HepG2 (cell line): ENCODE results near the gene SMYD1. TPM values are rescaled to one million over a fixed set of nuclear protein-coding genes. Genes with fewer than 3 reads are reported as not detected.

Experiments used
- ARHGAP35 ChIP-seq: sonication (generic); formaldehyde crosslinking; IDR thresholded peaks from 2 replicates; pipeline ENCODE4 v1.9.0; 2022; ENCODE audit warnings: mild to moderate bottlenecking, inconsistent platforms, moderate library complexity, missing genetic modification reagents, borderline replicate concordance
- CREB1 ChIP-seq, 2 experiments: fragments of 450-650 bp in 1 of 2; IDR thresholded peaks; 2 replicates each; pipeline ENCODE4 v1.6.1; 2016 to 2017; ENCODE audit warnings: control low read depth in 1 of 2, mild to moderate bottlenecking in 1 of 2, missing compliant biosample characterization in 1 of 2, missing genetic modification characterization in 1 of 2
- FOXC1 ChIP-seq: sonication (generic); formaldehyde crosslinking; IDR thresholded peaks from 2 replicates; pipeline ENCODE4 v1.8.0; 2022; ENCODE audit warnings: mild to moderate bottlenecking, missing genetic modification reagents, borderline replicate concordance
- GZF1 ChIP-seq: sonication (generic); formaldehyde crosslinking; IDR thresholded peaks from 2 replicates; pipeline ENCODE4 v1.5.1; 2020; ENCODE audit warnings: mild to moderate bottlenecking, missing genetic modification reagents
- HNRNPLL ChIP-seq: fragments of 200-400 bp; formaldehyde crosslinking; IDR thresholded peaks from 2 replicates; pipeline ENCODE4 v1.6.1; 2017; ENCODE audit warnings: mild to moderate bottlenecking, low read depth, low read length; ENCODE audit not compliant: poor library complexity, severe bottlenecking
- MAFF ChIP-seq: IDR thresholded peaks from 2 replicates; pipeline ENCODE4 v1.6.1; 2011; ENCODE audit warnings: low read depth, low read length, improper control_type of control experiment
- PCBP2 ChIP-seq: fragments of 200-400 bp; formaldehyde crosslinking; optimal IDR thresholded peaks from 2 replicates; pipeline ENCODE3; 2018; ENCODE audit warnings: low read length, low read depth; ENCODE audit not compliant: poor library complexity, severe bottlenecking
- RELA ChIP-seq: sonication (generic); formaldehyde crosslinking; IDR thresholded peaks from 2 replicates; pipeline ENCODE4 v1.4.0; 2020; ENCODE audit warnings: missing genetic modification reagents
- SNAPC2 ChIP-seq: sonication (generic); formaldehyde crosslinking; IDR thresholded peaks from 2 replicates; pipeline ENCODE4 v1.8.1; 2022; ENCODE audit warnings: mild to moderate bottlenecking, missing genetic modification reagents
- ZFYVE20 ChIP-seq: sonication (generic); formaldehyde crosslinking; IDR thresholded peaks from 2 replicates; pipeline ENCODE4 v1.8.0; 2023; ENCODE audit warnings: low read depth, mild to moderate bottlenecking, moderate library complexity, missing genetic modification reagents, borderline replicate concordance
- ZNF329 ChIP-seq: sonication (generic); formaldehyde crosslinking; IDR thresholded peaks from 2 replicates; pipeline ENCODE4 v1.9.0; 2021; ENCODE audit warnings: low read depth, mild to moderate bottlenecking, missing genetic modification reagents
- ZNF44 ChIP-seq: sonication (generic); formaldehyde crosslinking; IDR thresholded peaks from 2 replicates; pipeline ENCODE4 v1.5.1; 2020; ENCODE audit warnings: mild to moderate bottlenecking, missing genetic modification reagents
- ZNF746 ChIP-seq: sonication (generic); formaldehyde crosslinking; IDR thresholded peaks from 2 replicates; pipeline ENCODE4 v1.8.0; 2022; ENCODE audit warnings: mild to moderate bottlenecking, missing genetic modification reagents
- polyA plus RNA-seq, 8 experiments: library from polyadenylated mRNA; depleted of rRNA in 3 of 8; stranded (reverse) in 7 of 8; unstranded in 1 of 8; fragments of >200 nt; fragmentation: Illumina TruSeq in 4 of 8; extraction: Trizol in 4 of 8; gene quantifications; 2 replicates each; pipeline versions ENCODE4 v1.2.1 to v1.2.3, GENCODE V29; 2011 to 2016; ENCODE audit warnings: low read depth in 4 of 8, missing spikeins in 1 of 8, mixed read lengths in 1 of 8; ENCODE audit not compliant: insufficient read depth in 1 of 8
- total RNA-seq, 5 experiments: library from RNA; depleted of rRNA; stranded (reverse); fragments of >200 nt; fragmentation: Illumina TruSeq; extraction: Trizol; gene quantifications; 2 replicates each; pipeline ENCODE4 v1.2.3, GENCODE V29; 2016; ENCODE audit warnings: low read depth in 1 of 5
- TF ChIP-seq, protein P1 (sequence below): sonication (generic); formaldehyde crosslinking; IDR thresholded peaks from 2 replicates; pipeline ENCODE4 v1.8.1; 2023; ENCODE audit warnings: mild to moderate bottlenecking, missing genetic modification reagents
- TF ChIP-seq, protein P2 (sequence below): IDR thresholded peaks from 2 replicates; pipeline ENCODE4 v1.6.1; 2016; ENCODE audit warnings: missing genetic modification reagents, missing compliant biosample characterization
- TF ChIP-seq, protein P3 (sequence below): sonication (generic); formaldehyde crosslinking; IDR thresholded peaks from 2 replicates; pipeline ENCODE4 v1.5.0; 2020; ENCODE audit warnings: missing genetic modification reagents
- TF ChIP-seq, protein P4 (sequence below): sonication (generic); formaldehyde crosslinking; IDR thresholded peaks from 2 replicates; pipeline ENCODE4 v1.5.0; 2020; ENCODE audit warnings: mild to moderate bottlenecking, missing genetic modification reagents, borderline replicate concordance
- TF ChIP-seq, protein P5 (sequence below): sonication (generic); formaldehyde crosslinking; IDR thresholded peaks from 2 replicates; pipeline ENCODE4 v1.4.0; 2020; ENCODE audit warnings: missing genetic modification reagents, borderline replicate concordance
- TF ChIP-seq, protein P6 (sequence below): sonication (generic); formaldehyde crosslinking; IDR thresholded peaks from 2 replicates; pipeline ENCODE4 v1.5.0; 2020; ENCODE audit warnings: missing genetic modification reagents, mild to moderate bottlenecking, borderline replicate concordance

Gene SMYD1
- total and polyA plus RNA-seq, 2 of the 13 experiments (the other 11 are each of a cell fraction or from before 2014, with no cell fraction given) = not detected

DNA sequence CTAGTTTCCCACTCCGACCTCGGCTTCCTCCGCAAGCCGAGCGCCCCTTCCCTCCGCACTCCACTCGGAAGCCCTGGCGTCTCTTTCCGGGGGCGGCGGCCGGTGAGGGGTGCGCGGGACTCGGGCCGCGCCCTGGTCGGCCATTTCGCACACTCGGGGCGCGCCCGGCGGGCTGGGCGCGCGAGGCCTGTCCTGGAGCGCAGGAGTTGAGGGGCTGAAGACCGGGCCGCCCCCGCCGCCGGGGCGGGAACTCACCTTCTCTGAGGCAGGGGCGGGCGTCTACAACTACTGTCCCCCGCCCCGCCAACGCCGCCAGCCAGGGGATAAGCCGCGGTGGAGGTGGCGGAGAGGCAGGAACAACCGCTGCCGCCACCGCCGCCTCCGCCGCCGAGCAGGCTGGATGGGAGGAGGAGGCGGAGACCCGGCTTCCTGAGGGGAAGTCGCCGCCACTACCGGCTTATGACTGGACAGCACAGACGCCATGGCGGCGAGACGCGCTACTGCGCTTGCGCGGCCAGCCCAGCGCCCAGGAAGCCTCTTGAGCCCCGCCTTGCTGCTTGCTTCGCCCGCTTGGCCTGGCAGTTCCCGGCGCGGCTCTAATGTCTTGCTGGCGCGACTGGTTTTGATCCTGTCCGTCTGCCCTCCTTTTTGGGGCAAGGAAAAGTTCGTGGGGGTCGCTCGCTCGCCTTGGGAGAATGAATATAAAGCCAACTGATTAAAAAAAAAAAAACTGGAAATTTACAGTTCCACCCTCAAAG is 12.1 kb upstream of the SMYD1 start, which contains the start of gene KRCC1 (continued):
- TF ChIP-seq RELA (CRISPR knock-in tag) (0 out of 2 replicates have a peak, but pooled peaks have one; percentile 46), FOXC1 (CRISPR knock-in tag) (peak; percentile 87; the same call in 1 of the 2 replicates), ZFYVE20 (CRISPR knock-in tag) (no peak; the same call in 1 of the 2 replicates), SNAPC2 (peak; percentile 72; the same call in 1 of the 2 replicates), MAFF (no peak; the same call in 1 of the 2 replicates), ARHGAP35 (CRISPR knock-in tag) (no peak), HNRNPLL (peak; percentile 82), ZNF44 (CRISPR knock-in tag) (peak; percentile 91), ZNF746 (CRISPR knock-in tag) (no peak), PCBP2 (peak; percentile 13), CREB1 (IDR thresholded peaks at IDR 0.05) (no peak), CREB1 (CRISPR knock-in tag; IDR thresholded peaks at IDR 0.05) (no peak), ZNF329 (CRISPR knock-in tag) (no peak; the same call in 1 of the 2 replicates), GZF1 (no peak)
- TF ChIP-seq, protein P1, sequence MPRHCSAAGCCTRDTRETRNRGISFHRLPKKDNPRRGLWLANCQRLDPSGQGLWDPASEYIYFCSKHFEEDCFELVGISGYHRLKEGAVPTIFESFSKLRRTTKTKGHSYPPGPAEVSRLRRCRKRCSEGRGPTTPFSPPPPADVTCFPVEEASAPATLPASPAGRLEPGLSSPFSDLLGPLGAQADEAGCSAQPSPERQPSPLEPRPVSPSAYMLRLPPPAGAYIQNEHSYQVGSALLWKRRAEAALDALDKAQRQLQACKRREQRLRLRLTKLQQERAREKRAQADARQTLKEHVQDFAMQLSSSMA (CRISPR knock-in tag) = 0 out of 2 replicates have a peak, but pooled peaks have one; percentile 32
- TF ChIP-seq, protein P2, sequence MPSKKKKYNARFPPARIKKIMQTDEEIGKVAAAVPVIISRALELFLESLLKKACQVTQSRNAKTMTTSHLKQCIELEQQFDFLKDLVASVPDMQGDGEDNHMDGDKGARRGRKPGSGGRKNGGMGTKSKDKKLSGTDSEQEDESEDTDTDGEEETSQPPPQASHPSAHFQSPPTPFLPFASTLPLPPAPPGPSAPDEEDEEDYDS = peak; percentile 99
- TF ChIP-seq, protein P3, sequence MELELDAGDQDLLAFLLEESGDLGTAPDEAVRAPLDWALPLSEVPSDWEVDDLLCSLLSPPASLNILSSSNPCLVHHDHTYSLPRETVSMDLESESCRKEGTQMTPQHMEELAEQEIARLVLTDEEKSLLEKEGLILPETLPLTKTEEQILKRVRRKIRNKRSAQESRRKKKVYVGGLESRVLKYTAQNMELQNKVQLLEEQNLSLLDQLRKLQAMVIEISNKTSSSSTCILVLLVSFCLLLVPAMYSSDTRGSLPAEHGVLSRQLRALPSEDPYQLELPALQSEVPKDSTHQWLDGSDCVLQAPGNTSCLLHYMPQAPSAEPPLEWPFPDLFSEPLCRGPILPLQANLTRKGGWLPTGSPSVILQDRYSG (CRISPR knock-in tag) = peak; percentile 85; the same call in 1 of the 2 replicates
- TF ChIP-seq, protein P4, sequence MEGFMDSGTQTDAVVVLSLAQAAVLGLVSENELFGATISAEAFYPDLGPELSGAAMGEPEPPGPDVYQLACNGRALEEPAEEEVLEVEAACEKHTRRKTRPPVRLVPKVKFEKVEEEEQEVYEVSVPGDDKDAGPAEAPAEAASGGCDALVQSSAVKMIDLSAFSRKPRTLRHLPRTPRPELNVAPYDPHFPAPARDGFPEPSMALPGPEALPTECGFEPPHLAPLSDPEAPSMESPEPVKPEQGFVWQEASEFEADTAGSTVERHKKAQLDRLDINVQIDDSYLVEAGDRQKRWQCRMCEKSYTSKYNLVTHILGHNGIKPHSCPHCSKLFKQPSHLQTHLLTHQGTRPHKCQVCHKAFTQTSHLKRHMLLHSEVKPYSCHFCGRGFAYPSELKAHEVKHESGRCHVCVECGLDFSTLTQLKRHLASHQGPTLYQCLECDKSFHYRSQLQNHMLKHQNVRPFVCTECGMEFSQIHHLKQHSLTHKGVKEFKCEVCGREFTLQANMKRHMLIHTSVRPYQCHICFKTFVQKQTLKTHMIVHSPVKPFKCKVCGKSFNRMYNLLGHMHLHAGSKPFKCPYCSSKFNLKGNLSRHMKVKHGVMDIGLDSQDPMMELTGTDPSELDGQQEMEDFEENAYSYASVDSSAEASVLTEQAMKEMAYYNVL (CRISPR knock-in tag) = 0 out of 2 replicates have a peak, but pooled peaks have one; percentile 18
- TF ChIP-seq, protein P5, sequence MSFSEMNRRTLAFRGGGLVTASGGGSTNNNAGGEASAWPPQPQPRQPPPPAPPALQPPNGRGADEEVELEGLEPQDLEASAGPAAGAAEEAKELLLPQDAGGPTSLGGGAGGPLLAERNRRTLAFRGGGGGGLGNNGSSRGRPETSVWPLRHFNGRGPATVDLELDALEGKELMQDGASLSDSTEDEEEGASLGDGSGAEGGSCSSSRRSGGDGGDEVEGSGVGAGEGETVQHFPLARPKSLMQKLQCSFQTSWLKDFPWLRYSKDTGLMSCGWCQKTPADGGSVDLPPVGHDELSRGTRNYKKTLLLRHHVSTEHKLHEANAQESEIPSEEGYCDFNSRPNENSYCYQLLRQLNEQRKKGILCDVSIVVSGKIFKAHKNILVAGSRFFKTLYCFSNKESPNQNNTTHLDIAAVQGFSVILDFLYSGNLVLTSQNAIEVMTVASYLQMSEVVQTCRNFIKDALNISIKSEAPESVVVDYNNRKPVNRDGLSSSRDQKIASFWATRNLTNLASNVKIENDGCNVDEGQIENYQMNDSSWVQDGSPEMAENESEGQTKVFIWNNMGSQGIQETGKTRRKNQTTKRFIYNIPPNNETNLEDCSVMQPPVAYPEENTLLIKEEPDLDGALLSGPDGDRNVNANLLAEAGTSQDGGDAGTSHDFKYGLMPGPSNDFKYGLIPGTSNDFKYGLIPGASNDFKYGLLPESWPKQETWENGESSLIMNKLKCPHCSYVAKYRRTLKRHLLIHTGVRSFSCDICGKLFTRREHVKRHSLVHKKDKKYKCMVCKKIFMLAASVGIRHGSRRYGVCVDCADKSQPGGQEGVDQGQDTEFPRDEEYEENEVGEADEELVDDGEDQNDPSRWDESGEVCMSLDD = peak; percentile 75; the same call in 1 of the 2 replicates
- TF ChIP-seq, protein P6, sequence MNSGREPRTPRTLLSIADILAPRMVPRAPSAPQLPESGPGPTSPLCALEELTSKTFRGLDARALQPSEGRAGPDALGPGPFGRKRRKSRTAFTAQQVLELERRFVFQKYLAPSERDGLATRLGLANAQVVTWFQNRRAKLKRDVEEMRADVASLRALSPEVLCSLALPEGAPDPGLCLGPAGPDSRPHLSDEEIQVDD (CRISPR knock-in tag) = peak; percentile 95
